GM12872 (cell line): ENCODE results near the gene PODXL2.

Experiments used
- CTCF ChIP-seq: IDR thresholded peaks from 3 replicates; pipeline ENCODE4 v1.5.1; 2011; ENCODE audit warnings: low read depth, mild to moderate bottlenecking, low read length, moderate library complexity; ENCODE audit not compliant: insufficient read depth

The PODXL2 gene

DNA sequence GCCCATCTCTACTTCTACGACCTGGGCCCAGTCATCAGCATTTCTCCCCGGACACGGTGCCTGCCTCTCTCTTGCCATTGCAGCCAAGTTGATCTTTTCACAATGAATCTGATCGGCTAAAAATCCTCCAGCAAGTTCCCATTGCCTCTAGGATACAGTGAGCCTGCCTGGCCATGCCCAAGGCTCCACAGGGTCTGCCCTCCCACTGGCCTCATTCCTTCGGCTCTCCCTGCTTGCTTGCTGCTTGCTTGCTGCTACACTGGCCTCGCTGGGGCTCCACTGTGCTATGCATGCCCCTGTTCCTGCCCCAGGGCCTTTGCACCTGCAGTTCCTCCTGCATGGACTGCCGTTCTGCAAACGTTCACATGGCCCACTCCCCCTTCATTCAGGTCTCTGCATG lies 45.8 kb downstream of the PODXL2 start:
- no peak for TF ChIP-seq CTCF

DNA sequence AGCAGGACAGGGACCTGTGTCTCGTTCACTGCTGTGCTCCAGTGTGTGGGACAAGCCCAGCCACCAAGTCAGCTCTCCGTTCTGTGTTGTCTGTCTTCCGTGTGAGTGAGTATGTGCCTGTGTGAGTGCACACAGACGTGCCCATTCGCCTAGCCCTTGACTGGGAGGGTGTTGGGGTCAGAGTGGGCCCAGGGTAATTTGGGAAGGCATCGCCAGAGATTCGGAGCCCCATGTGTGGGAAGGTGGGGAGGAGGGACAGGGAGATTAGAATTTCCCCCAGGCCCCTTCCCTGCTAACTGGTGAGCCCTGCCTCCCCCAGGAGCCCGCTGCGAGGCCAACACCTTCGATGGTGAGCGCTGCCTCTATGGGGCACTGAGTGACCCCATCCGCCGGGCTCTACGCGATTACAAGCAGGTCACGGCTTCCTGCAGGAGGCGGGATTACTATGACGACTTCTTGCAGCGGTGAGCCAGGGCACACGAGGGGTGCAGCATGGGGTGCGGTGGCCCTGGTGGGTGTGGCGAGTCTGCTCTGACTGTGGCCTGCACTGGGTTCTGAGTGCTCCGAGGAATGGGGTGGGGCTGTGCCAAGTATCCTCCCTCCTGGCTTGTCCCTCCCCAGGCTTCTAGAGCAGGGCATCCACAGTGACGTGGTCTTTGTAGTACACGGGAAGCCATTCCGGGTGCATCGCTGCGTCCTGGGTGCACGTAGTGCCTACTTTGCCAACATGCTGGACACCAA lies 46.8 kb downstream of the PODXL2 start:
- no peak for TF ChIP-seq CTCF

DNA sequence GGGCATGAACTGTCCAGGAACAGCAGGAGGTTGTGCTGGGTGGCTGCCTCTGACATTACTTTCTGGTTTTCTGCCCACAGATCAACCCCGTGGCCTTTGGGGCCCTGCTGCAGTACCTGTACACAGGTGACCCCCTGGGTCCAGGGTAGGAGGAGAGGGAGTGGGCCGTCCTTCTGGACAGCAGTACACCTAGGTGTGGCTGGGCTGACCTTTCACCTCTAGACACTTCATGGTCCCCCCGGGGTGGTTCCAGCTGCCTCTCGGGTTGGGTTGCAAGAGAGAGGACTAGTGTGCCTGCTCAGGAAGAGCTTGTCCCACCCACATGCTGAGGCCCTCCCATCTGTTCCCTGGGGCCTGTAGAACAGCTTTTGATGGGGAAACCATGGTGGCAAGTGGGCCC lies 47.5 kb downstream of the PODXL2 start:
- TF ChIP-seq CTCF = no peak

- no peak for TF ChIP-seq CTCF
Measured at GRCh38 chr3:127676921-127677351, 48.0 kb downstream of the PODXL2 start.

DNA sequence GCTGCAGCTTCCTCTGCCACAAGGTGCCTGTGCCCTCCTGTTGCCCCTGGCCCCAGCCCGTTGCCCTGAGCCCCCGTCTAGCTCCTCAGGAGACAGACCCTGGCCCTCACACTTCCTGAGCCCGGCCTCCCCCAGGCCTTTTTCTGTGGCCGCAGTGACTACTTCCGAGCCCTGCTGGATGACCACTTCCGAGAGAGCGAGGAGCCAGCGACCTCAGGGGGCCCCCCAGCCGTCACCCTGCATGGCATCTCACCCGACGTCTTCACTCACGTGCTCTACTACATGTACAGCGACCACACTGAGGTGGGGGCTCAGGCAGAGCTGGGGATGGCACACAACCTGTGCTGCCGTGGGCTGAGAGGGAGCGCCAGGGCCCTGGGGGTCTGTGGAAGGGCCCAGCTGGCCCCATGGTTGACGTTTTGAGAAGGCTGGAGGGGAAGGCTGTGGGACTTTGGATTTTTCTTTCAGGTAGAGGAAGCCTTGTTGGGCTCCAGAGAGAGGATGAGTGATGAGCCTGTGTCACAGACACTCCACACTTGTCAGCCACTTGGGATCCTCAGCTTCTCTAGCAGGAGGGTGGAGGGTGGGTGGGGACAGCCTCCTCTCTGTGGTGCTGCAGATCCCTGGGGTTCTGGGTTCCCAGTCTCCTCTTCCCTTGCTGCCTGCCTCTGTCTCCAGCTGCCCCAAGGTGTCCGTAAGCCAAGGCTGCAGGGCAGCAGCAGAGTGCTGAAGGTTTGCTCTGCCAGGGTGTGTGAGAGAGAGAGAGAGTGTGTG lies 48.7 kb downstream of the PODXL2 start:
- TF ChIP-seq CTCF = no peak

DNA sequence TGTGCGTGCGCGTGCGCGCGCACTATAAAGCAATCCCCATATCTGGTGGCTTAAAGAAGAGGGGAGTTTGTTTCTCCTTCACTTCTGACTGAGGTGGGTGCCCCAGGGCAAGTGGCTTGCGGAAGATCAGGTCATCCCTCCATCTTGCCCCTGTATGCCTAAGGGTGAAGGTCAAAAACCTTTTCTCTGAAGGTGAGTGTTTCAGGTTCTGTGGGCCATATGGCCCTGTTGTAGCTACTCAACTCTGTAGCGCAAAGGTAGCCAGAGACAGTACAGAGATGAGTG lies 49.3 kb downstream of the PODXL2 start:
- no peak for TF ChIP-seq CTCF

GRCh38 chr3:127678611-127679533 lies 49.9 kb downstream of the PODXL2 start:
- TF ChIP-seq CTCF = no peak
